HL-60 (cell line): ENCODE results near the gene SNRNP48.

Experiments
- DNase-seq, 2 experiments: peaks; one replicate each; pipeline ENCODE4 v3.0.0-alpha.2; 2010 to 2020; ENCODE audit warnings: low read depth in 1 of 2, low spot score in 1 of 2
- H3K27ac ChIP-seq: fragments of 250-450 bp; sonication (Bioruptor Pico); replicated peaks from 2 replicates; pipeline ENCODE4 v1.5.1; 2020; ENCODE audit warnings: mild to moderate bottlenecking, moderate library complexity
- H3K27me3 ChIP-seq: fragments of 250-450 bp; sonication (Bioruptor Pico); 2 replicates; pipeline ENCODE4 v1.5.1; 2021; ENCODE audit warnings: mild to moderate bottlenecking, moderate library complexity; ENCODE audit not compliant: insufficient read depth, poor library complexity, severe bottlenecking
- H3K4me3 ChIP-seq: replicated peaks from 2 replicates; pipeline ENCODE4 v1.5.1; 2011; ENCODE audit warnings: mild to moderate bottlenecking, control low read depth, low read length; ENCODE audit not compliant: insufficient read depth
- GABPA ChIP-seq: IDR thresholded peaks from 2 replicates; pipeline ENCODE4 v1.6.1; 2012; ENCODE audit warnings: low read depth
- POLR2AphosphoS5 ChIP-seq: IDR thresholded peaks from 2 replicates; pipeline ENCODE4 v1.6.1; 2012; ENCODE audit warnings: low read depth
- SPI1 ChIP-seq: IDR thresholded peaks from 2 replicates; pipeline ENCODE4 v1.6.1; 2012; ENCODE audit warnings: low read depth, mild to moderate bottlenecking, borderline replicate concordance
- TF ChIP-seq, protein P1 (sequence below): IDR thresholded peaks from one replicate; pipeline ENCODE4 v1.5.1; 2011; ENCODE audit warnings: low read length, control low read depth, inconsistent platforms; ENCODE audit not compliant: insufficient read depth
- TF ChIP-seq, protein P2 (sequence below): IDR thresholded peaks from 2 replicates; pipeline ENCODE4 v1.6.1; 2012; ENCODE audit warnings: low read depth; ENCODE audit not compliant: insufficient replicate concordance

The SNRNP48 gene

DNA sequence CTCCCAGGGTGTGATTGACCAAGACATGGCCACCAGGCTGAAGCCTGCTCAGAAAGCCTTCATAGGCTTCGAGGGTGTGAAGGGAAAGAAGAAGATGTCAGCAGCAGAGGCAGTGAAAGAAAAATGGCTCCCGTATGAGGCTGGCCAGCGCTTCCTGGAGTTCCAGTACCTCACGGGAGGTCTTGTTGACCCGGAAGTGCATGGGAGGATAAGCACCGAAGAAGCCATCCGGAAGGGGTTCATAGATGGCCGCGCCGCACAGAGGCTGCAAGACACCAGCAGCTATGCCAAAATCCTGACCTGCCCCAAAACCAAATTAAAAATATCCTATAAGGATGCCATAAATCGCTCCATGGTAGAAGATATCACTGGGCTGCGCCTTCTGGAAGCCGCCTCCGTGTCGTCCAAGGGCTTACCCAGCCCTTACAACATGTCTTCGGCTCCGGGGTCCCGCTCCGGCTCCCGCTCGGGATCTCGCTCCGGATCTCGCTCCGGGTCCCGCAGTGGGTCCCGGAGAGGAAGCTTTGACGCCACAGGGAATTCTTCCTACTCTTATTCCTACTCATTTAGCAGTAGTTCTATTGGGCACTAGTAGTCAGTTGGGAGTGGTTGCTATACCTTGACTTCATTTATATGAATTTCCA lies 4.6 kb upstream of the SNRNP48 start:
- DNase-seq, result no peak
- no peak for TF ChIP-seq GABPA
- TF ChIP-seq, protein P1, sequence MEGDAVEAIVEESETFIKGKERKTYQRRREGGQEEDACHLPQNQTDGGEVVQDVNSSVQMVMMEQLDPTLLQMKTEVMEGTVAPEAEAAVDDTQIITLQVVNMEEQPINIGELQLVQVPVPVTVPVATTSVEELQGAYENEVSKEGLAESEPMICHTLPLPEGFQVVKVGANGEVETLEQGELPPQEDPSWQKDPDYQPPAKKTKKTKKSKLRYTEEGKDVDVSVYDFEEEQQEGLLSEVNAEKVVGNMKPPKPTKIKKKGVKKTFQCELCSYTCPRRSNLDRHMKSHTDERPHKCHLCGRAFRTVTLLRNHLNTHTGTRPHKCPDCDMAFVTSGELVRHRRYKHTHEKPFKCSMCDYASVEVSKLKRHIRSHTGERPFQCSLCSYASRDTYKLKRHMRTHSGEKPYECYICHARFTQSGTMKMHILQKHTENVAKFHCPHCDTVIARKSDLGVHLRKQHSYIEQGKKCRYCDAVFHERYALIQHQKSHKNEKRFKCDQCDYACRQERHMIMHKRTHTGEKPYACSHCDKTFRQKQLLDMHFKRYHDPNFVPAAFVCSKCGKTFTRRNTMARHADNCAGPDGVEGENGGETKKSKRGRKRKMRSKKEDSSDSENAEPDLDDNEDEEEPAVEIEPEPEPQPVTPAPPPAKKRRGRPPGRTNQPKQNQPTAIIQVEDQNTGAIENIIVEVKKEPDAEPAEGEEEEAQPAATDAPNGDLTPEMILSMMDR, result no peak
- no peak for TF ChIP-seq POLR2AphosphoS5
- TF ChIP-seq, protein P2, sequence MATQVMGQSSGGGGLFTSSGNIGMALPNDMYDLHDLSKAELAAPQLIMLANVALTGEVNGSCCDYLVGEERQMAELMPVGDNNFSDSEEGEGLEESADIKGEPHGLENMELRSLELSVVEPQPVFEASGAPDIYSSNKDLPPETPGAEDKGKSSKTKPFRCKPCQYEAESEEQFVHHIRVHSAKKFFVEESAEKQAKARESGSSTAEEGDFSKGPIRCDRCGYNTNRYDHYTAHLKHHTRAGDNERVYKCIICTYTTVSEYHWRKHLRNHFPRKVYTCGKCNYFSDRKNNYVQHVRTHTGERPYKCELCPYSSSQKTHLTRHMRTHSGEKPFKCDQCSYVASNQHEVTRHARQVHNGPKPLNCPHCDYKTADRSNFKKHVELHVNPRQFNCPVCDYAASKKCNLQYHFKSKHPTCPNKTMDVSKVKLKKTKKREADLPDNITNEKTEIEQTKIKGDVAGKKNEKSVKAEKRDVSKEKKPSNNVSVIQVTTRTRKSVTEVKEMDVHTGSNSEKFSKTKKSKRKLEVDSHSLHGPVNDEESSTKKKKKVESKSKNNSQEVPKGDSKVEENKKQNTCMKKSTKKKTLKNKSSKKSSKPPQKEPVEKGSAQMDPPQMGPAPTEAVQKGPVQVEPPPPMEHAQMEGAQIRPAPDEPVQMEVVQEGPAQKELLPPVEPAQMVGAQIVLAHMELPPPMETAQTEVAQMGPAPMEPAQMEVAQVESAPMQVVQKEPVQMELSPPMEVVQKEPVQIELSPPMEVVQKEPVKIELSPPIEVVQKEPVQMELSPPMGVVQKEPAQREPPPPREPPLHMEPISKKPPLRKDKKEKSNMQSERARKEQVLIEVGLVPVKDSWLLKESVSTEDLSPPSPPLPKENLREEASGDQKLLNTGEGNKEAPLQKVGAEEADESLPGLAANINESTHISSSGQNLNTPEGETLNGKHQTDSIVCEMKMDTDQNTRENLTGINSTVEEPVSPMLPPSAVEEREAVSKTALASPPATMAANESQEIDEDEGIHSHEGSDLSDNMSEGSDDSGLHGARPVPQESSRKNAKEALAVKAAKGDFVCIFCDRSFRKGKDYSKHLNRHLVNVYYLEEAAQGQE, result no peak
- TF ChIP-seq SPI1, result no peak
- H3K27ac ChIP-seq, result no peak overlapping the region
- no peak overlapping the region for H3K4me3 ChIP-seq
- H3K27me3 ChIP-seq, result no peaks in the 10 kb centered on the region

GRCh38 chr6:7587631-7588100 lies 2.3 kb upstream of the SNRNP48 start:
- TF ChIP-seq, protein P2, result no peak
- TF ChIP-seq GABPA (no peak), POLR2AphosphoS5 (no peak), SPI1 (no peak)
- TF ChIP-seq, protein P1, result no peak
- Histone ChIP-seq H3K27ac (no peak overlapping the region), H3K27me3 (no peaks in the 10 kb centered on the region), H3K4me3 (no peak overlapping the region)
- DNase-seq, result no peak

DNA sequence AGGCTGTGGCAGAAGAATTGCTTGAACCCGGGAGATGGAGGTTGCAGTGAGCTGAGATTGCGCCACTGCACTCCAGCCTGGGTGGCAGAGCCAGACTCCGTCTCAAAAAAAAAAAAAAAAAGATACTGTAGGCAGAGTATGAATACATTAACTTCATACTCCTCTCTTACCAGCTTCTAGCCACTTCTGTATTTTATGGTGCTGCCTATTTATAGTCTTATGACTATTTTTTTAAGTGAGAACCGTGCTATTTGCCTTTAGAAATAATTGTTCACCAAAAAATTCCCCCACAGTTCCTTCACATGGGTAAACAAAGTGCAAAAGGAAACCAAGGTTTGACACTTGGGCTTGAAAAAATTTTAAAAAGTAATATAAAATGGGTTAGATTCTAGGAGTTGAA lies 1.5 kb upstream of the SNRNP48 start:
- TF ChIP-seq POLR2AphosphoS5 (no peak), SPI1 (peak; percentile 45; the same call in 1 of the 2 replicates)
- DNase-seq, result no peak
- Histone ChIP-seq H3K4me3 (no peak overlapping the region), H3K27me3 (no peaks in the 10 kb centered on the region), H3K27ac (0 out of 2 replicates have a peak overlapping the region, but pooled peaks have one; percentile 6)

GRCh38 chr6:7589221-7589620 lies 777 bp upstream of the SNRNP48 start:
- DNase-seq, result no peak
- Histone ChIP-seq H3K4me3 (no peak overlapping the region; the same call in 1 of the 2 replicates), H3K27ac (peak overlapping the region; percentile 85), H3K27me3 (no peaks in the 10 kb centered on the region)
- TF ChIP-seq POLR2AphosphoS5 (no peak), SPI1 (no peak), GABPA (no peak)
- TF ChIP-seq, protein P2, result no peak
- TF ChIP-seq, protein P1, result no peak
